HPDE6-E6E7 (cell line): Measurements from ENCODE around the gene AGXT.

ENCODE experiments used
- DNase-seq: peaks from one replicate; pipeline ENCODE4 v3.0.0; 2011; ENCODE audit warnings: missing footprints; ENCODE audit errors: extremely low spot score

The AGXT gene

DNA sequence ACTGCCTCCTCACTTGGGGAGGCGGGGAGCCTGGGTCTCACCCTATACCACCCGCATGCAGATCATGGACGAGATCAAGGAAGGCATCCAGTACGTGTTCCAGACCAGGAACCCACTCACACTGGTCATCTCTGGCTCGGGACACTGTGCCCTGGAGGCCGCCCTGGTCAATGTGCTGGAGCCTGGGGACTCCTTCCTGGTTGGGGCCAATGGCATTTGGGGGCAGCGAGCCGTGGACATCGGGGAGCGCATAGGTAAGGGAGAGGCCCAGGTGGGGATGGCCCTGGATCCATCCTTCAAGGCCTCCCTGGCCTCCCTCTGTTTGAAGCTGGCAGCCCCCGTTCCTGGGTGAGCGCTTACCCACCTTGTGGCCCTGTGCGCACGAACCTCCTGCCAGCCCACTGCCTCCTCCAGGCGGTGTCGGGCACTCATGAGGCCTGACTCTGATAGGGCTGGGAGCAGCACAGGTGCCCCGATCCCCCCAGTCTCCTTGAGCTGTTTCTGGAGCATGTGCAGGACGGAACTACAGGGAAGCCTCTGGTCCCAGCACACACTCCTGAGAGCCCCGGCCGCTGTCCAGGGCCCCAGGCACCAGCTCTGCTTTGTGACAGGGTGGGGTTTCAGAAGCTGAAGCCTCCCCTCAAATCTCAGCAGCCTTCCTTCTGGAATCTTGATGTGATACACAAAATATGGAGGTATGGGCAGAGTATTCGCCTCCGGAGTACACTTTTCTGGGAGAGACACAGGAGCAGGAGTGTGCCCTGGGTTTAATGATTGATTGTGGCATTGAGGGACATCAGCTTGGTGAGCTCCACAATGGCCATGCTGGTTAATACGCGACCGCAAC, 708 bp downstream of the AGXT start:
- no peak for DNase-seq

- no peak for DNase-seq
These were observed 1.6 kb downstream of the AGXT start for GRCh38 chr2:240869956-240870875.

- no peak for DNase-seq
These were observed 2.7 kb downstream of the AGXT start for GRCh38 chr2:240871071-240871958.

DNA sequence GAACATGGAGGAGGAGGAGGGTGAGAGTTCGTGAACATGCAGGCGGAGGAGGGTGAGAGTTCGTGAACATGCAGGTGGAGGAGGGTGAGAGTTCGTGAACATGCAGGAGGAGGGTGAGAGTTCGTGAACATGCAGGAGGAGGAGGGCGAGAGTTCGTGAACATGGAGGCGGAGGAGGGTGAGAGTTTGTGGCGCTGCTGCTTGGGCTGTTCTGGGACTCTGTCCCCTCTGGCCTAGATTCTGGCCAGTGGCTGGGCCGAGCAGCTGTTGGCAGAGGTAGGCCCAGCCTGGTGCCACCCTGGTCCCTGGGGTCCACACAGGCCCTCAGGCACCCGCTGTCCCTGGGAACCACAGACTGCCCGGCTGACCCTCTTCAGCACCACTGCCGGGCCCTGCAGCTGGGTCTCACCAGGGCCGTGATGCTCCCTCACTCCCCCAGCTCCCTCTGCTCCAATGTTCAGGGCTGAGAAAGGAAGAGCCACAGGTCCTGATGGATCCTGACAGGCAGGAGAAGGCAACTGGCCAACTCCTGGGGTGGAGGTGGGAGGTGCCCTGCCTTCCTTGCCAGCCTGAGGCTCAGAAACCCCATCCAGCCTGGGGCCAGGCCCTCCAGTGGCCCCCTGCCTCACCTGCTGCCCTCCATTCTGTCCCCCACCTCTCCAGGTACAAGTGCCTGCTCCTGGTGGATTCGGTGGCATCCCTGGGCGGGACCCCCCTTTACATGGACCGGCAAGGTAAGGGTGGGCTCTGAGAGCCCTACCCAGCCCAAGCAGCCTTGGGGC, 3.9 kb downstream of the AGXT start:
- no peak for DNase-seq

DNA sequence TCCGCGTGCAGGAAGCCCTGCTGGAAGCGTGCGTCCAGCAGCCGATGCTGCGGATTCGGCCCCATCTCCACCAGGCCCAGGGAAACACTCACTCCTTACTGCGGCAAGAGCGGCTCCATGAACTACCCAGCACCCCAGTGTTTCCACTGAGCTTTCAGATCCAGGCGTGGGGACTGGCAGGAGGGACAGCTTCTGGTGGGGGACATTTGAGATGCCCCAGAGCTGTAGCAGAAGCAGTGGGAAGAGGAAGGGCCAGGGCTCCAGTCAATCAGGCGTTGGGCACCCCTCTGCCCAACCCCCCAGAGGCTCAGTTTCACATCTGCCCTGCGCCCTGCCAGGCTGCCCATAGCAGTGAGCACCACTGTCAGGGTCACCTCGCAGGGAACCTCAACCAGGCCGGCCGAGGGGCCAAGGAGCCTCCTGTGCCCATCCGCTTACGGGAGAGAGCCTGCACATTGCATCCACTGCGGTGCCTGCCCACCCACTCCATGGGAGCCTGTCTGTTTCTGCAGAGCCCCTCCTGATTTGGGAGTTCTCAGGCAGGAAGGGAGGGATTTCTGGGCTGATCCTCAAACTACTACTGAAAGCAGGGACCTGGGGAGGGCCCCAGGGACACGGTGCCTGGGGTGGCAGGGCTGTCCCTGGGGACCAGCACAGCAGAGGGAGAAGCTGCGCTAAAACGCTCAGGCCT, 4.6 kb downstream of the AGXT start:
- no peak for DNase-seq

DNA sequence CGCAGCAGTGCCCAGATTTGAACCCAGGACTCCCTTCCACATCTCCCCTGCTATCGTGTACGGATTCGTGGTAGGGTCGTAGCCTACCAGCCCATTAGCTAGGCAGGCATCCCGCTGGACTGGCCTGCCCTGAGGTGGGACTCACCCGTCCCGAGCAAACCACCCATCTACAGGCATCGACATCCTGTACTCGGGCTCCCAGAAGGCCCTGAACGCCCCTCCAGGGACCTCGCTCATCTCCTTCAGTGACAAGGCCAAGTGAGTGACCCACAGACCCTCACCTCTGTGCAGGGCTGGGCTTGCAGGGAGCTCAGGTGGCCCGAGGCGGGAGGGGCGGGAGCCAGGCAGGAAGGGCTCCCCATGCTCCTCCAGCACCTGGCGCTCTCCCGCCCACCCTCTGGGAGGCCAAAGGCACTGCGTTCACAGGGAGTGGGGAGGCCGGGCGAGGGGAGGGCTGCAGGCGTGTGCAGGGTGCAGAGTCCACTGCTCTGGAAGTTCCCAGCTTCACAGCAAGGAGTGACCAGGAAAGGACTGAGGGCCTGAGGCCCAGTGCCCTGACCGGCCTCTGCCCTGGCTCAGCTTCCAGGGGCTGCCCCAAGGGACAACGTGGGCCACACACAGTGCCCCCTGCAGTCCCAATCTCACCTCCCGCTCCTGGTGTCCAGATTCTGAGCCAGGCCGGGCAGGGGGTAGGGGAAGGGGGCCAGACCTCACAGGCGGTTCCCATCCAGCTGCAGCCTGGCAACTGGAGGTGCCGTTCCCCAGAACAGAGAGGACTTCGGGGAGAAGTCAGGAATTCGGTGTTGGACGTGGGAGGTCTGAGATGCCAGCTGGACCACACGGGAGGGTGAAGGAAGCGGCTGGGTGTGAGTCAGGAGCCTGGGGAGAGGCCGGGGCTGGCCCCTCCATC, 5.4 kb downstream of the AGXT start:
- DNase-seq: no peak

DNA sequence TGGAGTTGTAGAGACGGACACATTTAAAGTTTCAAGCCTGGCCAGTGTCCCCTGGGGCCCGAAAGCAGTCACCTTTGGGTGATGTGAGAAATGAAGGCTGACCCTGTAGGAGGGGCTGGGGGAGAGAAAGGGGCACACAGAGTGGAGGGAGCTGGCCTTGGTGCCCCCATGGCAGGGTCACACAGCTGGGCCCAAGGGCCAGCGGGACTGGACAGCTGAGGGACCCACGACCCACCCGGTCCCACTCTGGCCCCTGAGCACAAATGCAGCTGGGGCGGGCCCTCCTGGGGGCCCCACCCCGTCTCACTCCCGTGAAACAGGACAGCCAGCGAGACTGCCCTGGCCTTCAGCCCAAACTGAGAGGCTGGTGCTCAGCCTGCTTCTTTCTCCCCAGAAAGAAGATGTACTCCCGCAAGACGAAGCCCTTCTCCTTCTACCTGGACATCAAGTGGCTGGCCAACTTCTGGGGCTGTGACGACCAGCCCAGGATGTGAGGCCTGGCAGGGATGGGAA, 6.1 kb downstream of the AGXT start:
- DNase-seq: no peak

DNA sequence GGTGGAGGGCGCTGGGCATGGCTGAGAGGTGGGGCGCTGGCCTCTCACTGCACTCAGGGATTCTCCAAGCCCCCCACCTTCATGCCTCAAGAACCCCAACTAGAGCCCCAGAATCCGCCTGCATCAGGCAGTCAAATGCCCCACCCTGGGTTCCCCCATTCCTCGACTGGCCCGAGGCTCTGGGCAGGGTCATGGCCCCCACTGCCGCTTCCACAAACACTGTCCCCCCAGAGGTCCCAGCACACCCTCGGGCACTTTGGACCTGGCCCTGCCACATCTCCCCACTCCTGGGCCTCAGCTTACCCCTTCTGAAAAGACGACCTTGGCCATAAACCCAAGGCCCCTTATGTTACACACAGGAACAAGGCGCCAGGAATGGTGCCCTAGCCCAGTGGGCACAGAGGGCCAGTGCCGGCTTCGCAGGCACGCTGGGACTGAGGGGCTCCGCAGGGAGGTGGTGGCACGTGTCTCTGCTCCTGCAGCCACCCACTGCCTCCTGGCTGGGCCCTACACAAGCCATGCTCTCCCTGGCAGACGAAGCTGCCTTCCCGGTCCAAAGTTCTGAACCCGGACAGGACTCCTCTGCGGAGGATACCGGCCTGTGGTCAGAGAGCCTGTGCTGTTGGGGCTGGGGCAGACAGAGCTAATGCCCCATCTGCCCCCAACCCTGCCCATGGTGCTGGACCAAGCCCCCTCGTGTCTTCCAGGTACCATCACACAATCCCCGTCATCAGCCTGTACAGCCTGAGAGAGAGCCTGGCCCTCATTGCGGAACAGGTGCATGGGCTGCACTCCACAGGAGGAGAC, 6.8 kb downstream of the AGXT start:
- no peak for DNase-seq

GRCh38 chr2:240876035-240876474, 7.4 kb downstream of the AGXT start:
- DNase-seq: no peak

GRCh38 chr2:240876475-240877251, 8.0 kb downstream of the AGXT start:
- no peak for DNase-seq

- DNase-seq: no peak
These were observed 9.1 kb downstream of the AGXT start for GRCh38 chr2:240877460-240878340.

GRCh38 chr2:240878341-240878936, 9.8 kb downstream of the AGXT start:
- no peak for DNase-seq

- DNase-seq: no peak
These were observed 10.5 kb downstream of the AGXT start for GRCh38 chr2:240879105-240879504.

GRCh38 chr2:240881913-240882312, 13.3 kb downstream of the AGXT start:
- no peak for DNase-seq

DNA sequence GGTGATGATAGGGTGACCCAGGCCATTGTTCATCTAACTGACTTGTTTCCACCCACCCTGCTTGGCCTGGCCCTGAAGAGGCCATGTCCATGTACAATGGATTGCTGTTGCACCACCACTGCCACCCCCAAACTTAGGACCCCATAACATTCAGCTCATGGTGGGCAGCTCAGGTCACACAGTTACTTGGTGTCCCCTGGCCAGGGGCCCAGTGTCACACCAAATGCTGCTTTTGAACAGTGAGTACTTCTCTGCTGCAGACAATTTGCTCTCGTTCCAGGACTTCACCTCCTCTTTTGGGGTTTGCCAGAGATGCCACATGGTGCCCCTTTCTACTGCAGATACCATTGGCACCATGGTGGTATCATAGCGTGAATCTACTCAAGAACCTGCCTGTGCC, 15.6 kb downstream of the AGXT start:
- DNase-seq: no peak

DNA sequence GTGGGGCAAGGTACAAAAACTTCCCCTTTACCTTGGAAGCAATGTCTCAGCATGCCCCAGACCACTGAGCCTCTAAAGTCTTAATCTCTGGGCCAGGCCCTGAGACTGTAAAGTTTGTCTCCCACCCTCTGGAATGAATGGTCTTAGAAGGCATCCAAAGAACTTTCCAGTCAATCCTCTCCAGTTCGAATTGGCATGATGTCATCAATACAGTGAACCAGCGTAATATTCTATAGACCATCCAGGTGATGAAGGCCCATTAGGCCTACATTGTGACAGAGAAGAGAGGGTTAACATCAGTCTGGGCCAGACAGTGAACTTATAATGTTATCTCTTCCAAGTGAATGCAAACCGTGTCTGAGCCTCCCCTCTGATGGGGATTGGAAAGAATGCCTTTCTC, 16.1 kb downstream of the AGXT start:
- no peak for DNase-seq
